ENCODE results near the gene CHMP1A. TPM values are rescaled to one million over a fixed set of nuclear protein-coding genes. Genes with fewer than 3 reads are reported as not detected.

CHMP1A gene
- total RNA-seq, 1 experiment from 2014 or later: 158 TPM

- peak overlapping the region; percentile 57 to 85 for H3K4me3 ChIP-seq (replicated peaks in 1 of 2; ENCODE audit: low read depth in 1 of 2, low read length in 2 of 2)
- H3K4me2 ChIP-seq (ENCODE audit: low read length): peak overlapping the region; percentile 95
- TF ChIP-seq JUND (IDR thresholded peaks at IDR 0.05) (no peak), POLR2A (IDR thresholded peaks at IDR 0.05; ENCODE audit: borderline replicate concordance, extremely low read depth, insufficient read depth, insufficient read length) (peak; percentile 15), EGR1 (IDR thresholded peaks at IDR 0.05; ENCODE audit: low read depth) (no peak), CEBPB (IDR thresholded peaks at IDR 0.05; ENCODE audit: low read depth) (no peak)
- H4K20me1 ChIP-seq (ENCODE audit: insufficient read depth): no peaks in the 10 kb centered on the region
- ATAC-seq (peak; percentile 54), DNase-seq (ENCODE audit: low read depth, low spot score) (no peak)
- H3K27ac ChIP-seq (ENCODE audit: low read depth, low read length): peak overlapping the region; percentile 80
- H3K36me3 ChIP-seq (ENCODE audit: control insufficient read depth in 1 of 2, insufficient read depth in 2 of 2, low read length in 2 of 2): peaks cover 17 to 54% of the 10 kb centered on the region in 2 experiments; a peak in 3 of 4 replicates
- ChIA-PET POLR2A (interaction anchor here (1.0 to 1.4 kb wide), 5 partner anchors 8 to 19 kb away, joined by 3 to 7 read pairs (median 4); no protein-coding TSS in a partner anchor), CTCF (interaction anchor here (0.9 to 1.8 kb wide), 5 partner anchors 13 to 122 kb away, joined by 3 to 14 read pairs (median 3); no protein-coding TSS in a partner anchor), RAD21 (ENCODE audit: low non-redundant PET in 1 of 2, low total read pairs in 2 of 2, uncharacterized antibody in 2 of 2, unreplicated experiment in 2 of 2) (no interaction called here)
- no peaks in the 10 kb centered on the region for H3K9me2 ChIP-seq (ENCODE audit: insufficient read depth)
- peak overlapping the region; percentile 86 for H3K9ac ChIP-seq (ENCODE audit: low read length)
- no peak overlapping the region for H2AFZ ChIP-seq (ENCODE audit: low read depth, low read length, poor library complexity, severe bottlenecking)
- intact Hi-C loops (cut with micrococcal nuclease): no loop called here
- TSS peak; percentile 57 for BruUV-seq (replicated peaks)
- H3K79me2 ChIP-seq (ENCODE audit: insufficient read depth, low read length): peaks cover 30% of the 10 kb centered on the region
- peaks cover 9 to 20% of the 10 kb centered on the region in 2 experiments for H3K4me1 ChIP-seq (ENCODE audit: control insufficient read depth in 1 of 2, insufficient read depth in 2 of 2, low read length in 2 of 2)
- no peaks in the 10 kb centered on the region for H3K27me3 ChIP-seq (ENCODE audit: insufficient read depth, low read length)
- peaks cover 6% of the 10 kb centered on the region in 2 experiments; a peak in 2 of 4 replicates for H3K9me3 ChIP-seq (ENCODE audit: control insufficient read depth in 1 of 2, insufficient read depth in 1 of 2, low read depth in 1 of 2, low read length in 2 of 2)
These were observed 29.8 kb upstream of the CHMP1A start for GRCh38 chr16:89687092-89687940.

- intact Hi-C loops (cut with micrococcal nuclease): loop anchor here (1.0 kb wide), 1 partner anchor 14 kb away; no protein-coding TSS in a partner anchor
- peaks cover 30% of the 10 kb centered on the region for H3K79me2 ChIP-seq (ENCODE audit: insufficient read depth, low read length)
- H3K4me2 ChIP-seq (ENCODE audit: low read length): peak within 1 kb of the TSS; percentile 95
- POLR2A ChIA-PET: interaction anchor here (1.0 to 1.4 kb wide), 5 partner anchors 9 to 19 kb away, joined by 3 to 7 read pairs (median 4); no protein-coding TSS in a partner anchor
- DNase-seq (ENCODE audit: low read depth, low spot score) (peak; percentile 84), ATAC-seq (peak; percentile 87)
- H2AFZ ChIP-seq (ENCODE audit: low read depth, low read length, poor library complexity, severe bottlenecking): no peak within 1 kb of the TSS
- no peaks in the 10 kb centered on the region for H3K27me3 ChIP-seq (ENCODE audit: insufficient read depth, low read length)
- H3K9me2 ChIP-seq (ENCODE audit: insufficient read depth): no peaks in the 10 kb centered on the region
- peaks cover 6% of the 10 kb centered on the region in 2 experiments; a peak in 2 of 4 replicates for H3K9me3 ChIP-seq (ENCODE audit: control insufficient read depth in 1 of 2, insufficient read depth in 1 of 2, low read depth in 1 of 2, low read length in 2 of 2)
- H4K20me1 ChIP-seq (ENCODE audit: insufficient read depth): no peaks in the 10 kb centered on the region
- RAD21 ChIA-PET (ENCODE audit: low non-redundant PET in 1 of 2, low total read pairs in 2 of 2, uncharacterized antibody in 2 of 2, unreplicated experiment in 2 of 2): interaction anchor here in 1 of 2 experiments (0.7 kb wide), 1 partner anchor 13 kb away, joined by 3 read pairs; no protein-coding TSS in a partner anchor
- H3K36me3 ChIP-seq (ENCODE audit: control insufficient read depth in 1 of 2, insufficient read depth in 2 of 2, low read length in 2 of 2): peaks cover 11 to 47% of the 10 kb centered on the region in 2 experiments; a peak in 3 of 4 replicates
- peak within 1 kb of the TSS; percentile 57 to 85 for H3K4me3 ChIP-seq (replicated peaks in 1 of 2; ENCODE audit: low read depth in 1 of 2, low read length in 2 of 2)
- peaks cover 9 to 20% of the 10 kb centered on the region in 2 experiments for H3K4me1 ChIP-seq (ENCODE audit: control insufficient read depth in 1 of 2, insufficient read depth in 2 of 2, low read length in 2 of 2)
- peak within 1 kb of the TSS; percentile 86 for H3K9ac ChIP-seq (ENCODE audit: low read length)
- CTCF ChIA-PET: interaction anchor here (0.9 to 1.8 kb wide), 5 partner anchors 13 to 121 kb away, joined by 3 to 14 read pairs (median 3); no protein-coding TSS in a partner anchor
- TSS peak; percentile 50 for BruUV-seq (replicated peaks)
- H3K27ac ChIP-seq (ENCODE audit: low read depth, low read length): peak within 1 kb of the TSS; percentile 80
- TF ChIP-seq MAX (IDR thresholded peaks at IDR 0.05) (peak; percentile 97), YY1 (IDR thresholded peaks at IDR 0.05; ENCODE audit: extremely low read depth, insufficient replicate concordance, low read depth, low read length) (peak; percentile 89), RAD21 (IDR thresholded peaks at IDR 0.05; ENCODE audit: low read depth) (no peak), ZFX (IDR thresholded peaks at IDR 0.05) (no peak), EZH2 (IDR thresholded peaks at IDR 0.05) (no peak), CTCF (IDR thresholded peaks at IDR 0.05 in 2 of 3, conservative IDR thresholded peaks at IDR 0.05 in 1 of 3; ENCODE audit: borderline replicate concordance in 1 of 3, insufficient read depth in 1 of 3, low read depth in 2 of 3, low read length in 2 of 3) (no peak), TCF7L2 (IDR thresholded peaks at IDR 0.05; ENCODE audit: borderline replicate concordance, extremely low read depth, insufficient read depth, insufficient read length) (peak; percentile 6), JUND (IDR thresholded peaks at IDR 0.05) (no peak)
- TF ChIP-seq, protein P1, sequence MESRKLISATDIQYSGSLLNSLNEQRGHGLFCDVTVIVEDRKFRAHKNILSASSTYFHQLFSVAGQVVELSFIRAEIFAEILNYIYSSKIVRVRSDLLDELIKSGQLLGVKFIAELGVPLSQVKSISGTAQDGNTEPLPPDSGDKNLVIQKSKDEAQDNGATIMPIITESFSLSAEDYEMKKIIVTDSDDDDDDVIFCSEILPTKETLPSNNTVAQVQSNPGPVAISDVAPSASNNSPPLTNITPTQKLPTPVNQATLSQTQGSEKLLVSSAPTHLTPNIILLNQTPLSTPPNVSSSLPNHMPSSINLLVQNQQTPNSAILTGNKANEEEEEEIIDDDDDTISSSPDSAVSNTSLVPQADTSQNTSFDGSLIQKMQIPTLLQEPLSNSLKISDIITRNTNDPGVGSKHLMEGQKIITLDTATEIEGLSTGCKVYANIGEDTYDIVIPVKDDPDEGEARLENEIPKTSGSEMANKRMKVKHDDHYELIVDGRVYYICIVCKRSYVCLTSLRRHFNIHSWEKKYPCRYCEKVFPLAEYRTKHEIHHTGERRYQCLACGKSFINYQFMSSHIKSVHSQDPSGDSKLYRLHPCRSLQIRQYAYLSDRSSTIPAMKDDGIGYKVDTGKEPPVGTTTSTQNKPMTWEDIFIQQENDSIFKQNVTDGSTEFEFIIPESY (IDR thresholded peaks at IDR 0.05; ENCODE audit: extremely low read depth, insufficient replicate concordance, low read length): peak; percentile 46
These were observed 29.1 kb upstream of the CHMP1A start, which contains the start of gene CDK10 for GRCh38 chr16:89686520-89687091. Gene CDK10 (plus strand): TSS chr16:89686689. CDS start chr16:89686711, 22 bp downstream.

All from HCT116 (cell line).